ENCODE measurements around the gene ECHDC1.

Gene ECHDC1

DNA sequence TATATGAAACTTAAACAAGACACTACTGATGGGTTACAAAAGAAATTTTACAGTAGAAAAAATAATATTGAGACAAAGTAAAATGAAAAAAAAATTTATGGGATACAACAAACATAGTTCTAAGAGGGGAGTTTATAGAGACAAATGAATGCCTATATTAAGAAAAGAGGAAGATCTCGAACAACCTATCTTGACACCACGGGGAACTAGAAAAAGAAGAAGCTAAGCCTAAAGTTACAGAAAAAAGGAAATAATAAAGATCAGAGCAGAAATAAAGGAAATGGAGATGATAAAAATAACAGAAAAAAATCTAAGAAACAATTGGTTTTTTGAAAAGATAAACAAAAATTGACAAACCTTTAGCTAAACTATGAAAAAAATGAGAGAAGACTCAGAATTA, 9.1 kb upstream of the ECHDC1 start:
- no peak for DNase-seq (ENCODE audit: low read depth)
- TF ChIP-seq, protein P1, sequence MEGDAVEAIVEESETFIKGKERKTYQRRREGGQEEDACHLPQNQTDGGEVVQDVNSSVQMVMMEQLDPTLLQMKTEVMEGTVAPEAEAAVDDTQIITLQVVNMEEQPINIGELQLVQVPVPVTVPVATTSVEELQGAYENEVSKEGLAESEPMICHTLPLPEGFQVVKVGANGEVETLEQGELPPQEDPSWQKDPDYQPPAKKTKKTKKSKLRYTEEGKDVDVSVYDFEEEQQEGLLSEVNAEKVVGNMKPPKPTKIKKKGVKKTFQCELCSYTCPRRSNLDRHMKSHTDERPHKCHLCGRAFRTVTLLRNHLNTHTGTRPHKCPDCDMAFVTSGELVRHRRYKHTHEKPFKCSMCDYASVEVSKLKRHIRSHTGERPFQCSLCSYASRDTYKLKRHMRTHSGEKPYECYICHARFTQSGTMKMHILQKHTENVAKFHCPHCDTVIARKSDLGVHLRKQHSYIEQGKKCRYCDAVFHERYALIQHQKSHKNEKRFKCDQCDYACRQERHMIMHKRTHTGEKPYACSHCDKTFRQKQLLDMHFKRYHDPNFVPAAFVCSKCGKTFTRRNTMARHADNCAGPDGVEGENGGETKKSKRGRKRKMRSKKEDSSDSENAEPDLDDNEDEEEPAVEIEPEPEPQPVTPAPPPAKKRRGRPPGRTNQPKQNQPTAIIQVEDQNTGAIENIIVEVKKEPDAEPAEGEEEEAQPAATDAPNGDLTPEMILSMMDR (conservative IDR thresholded peaks at IDR 0.05; ENCODE audit: low read length) = no peak
- no peak overlapping the region for H3K4me3 ChIP-seq (ENCODE audit: low read length)

DNA sequence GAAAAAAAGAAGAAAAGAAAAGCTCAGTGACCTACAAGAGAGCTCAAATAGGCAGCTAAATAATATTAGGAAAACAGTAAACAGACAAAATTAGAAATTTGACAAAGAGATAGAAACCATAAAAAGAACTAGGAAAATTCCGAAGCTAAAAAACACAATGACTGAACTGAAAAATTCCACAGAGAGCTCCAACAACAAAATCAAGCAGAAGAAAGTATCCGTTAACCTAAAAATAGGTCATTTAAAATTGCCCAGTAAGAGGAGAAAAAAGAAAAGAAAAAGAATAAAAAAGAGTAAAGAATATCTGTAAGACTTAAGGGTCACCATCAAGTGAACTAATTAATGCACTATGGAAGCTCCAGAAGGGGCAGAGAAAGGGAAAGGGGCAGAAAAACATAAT, 6.6 kb upstream of the ECHDC1 start:
- TF ChIP-seq, protein P1 (conservative IDR thresholded peaks at IDR 0.05; ENCODE audit: low read length) = no peak
- no peak for DNase-seq (ENCODE audit: low read depth)
- no peak overlapping the region for H3K4me3 ChIP-seq (ENCODE audit: low read length)

DNA sequence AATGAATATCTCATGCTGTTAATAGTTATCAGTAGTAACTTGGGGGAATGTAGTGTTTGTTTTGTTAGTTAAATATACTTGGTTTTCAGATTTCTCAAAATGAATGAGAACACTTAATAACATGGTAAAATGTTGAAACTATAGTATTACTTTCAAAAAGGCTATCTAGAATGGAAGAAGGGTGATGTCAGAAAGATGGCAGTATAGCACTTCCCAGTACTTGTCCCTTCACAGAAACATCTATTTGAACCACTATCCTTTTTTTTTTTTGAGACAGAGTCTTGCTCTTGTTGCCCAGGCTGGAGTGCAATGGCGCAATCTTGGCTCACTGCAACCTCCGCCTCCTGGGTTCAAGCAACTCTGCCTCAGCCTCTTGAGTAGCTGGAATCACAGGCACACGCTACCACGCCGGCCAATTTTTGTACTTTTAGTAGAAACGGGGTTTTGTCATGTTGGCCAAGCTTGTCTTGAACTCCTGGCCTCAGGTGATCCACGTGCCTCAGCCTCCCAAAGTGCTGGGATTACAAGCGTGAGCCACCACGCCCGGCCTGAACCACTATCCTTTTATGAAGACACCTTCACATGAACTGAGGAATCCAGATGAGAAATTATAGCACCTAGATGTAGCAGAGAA, 4.7 kb upstream of the ECHDC1 start:
- no peak overlapping the region for H3K4me3 ChIP-seq (ENCODE audit: low read length)
- no peak for DNase-seq (ENCODE audit: low read depth)
- TF ChIP-seq, protein P1 (conservative IDR thresholded peaks at IDR 0.05; ENCODE audit: low read length) = no peak

DNA sequence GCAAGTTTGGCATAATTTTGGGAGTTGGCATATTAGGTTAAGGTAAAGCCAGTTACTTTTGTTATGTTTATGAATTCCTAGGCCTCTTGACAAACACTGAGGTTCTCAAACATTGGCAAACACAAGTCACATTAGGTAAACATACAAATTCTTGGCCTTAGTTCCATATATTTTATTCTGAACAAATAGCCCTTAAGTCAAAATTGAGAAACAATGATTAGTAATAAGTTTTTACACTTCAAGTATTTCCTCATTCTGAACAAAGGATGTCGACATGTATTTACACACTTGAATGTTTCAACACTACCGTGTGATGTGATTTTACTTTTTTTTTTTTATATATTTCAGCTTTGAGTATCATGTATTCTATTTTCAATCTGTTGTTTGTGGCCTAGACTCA, 3.8 kb upstream of the ECHDC1 start:
- peak; percentile 70 for DNase-seq (ENCODE audit: low read depth)
- TF ChIP-seq, protein P1 (conservative IDR thresholded peaks at IDR 0.05; ENCODE audit: low read length) = no peak
- H3K4me3 ChIP-seq (ENCODE audit: low read length) = no peak overlapping the region

DNA sequence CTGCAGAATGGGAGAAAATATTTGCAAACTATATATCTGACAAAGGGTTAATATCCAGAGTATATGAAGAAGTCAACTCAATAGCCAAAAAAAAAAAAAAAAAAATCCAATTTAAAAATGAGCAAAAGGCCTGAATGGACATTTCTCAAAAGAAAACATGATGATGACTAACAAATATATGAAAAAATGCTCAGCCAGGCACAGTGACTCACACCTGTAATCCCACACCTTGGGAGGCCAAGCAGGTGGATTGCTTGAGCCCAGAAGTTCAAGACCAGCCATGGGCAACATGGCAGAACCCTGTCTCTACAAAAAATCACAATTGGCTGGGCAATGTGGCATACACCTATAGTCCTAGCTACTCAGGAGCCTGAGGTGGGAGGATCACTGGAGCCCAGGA, 2.1 kb upstream of the ECHDC1 start:
- no peak for DNase-seq (ENCODE audit: low read depth)
- TF ChIP-seq, protein P1 (conservative IDR thresholded peaks at IDR 0.05; ENCODE audit: low read length) = no peak
- no peak overlapping the region for H3K4me3 ChIP-seq (ENCODE audit: low read length)

DNA sequence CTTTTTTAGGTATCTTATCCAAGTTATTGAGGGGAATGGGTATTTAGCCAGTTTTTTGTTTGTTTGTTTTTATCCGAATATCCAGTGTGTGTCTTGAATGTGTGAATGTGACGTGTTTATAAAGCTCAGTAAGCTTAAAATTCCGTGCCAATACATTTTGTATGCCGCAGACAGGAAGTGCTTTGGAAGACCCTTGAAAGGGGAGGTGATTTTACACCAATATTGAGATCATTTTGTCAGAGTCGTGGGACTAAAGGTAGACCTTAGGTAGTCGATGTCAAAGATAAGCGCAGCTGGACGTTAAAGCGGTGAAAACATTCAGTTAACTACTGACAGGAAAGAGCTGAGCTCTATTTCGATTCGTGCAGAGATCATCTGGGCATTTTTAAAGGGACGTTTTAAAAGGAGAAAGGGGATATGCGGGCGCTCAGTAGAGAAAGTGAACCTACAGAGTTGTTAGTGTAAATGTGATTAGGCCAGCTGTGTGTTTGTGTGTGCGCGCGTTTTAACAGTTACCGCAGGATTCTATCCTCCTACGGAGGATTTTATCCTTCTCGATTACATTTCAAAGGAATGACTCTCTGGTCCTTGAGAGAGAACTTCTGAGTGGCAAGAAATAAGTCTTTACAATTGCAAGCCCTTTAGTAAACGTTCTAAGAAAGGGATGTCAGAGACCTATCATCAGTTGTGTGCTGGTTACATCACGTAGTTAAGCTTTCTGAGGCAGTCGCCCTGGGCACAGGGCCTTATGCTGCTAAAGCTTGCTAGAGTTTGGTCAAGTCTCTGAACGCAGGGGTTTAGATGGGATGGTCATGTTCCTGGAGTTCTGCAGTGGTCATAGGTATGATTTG, 625 bp upstream of the ECHDC1 start:
- TF ChIP-seq, protein P1 (conservative IDR thresholded peaks at IDR 0.05; ENCODE audit: low read length) = no peak
- peak overlapping the region; percentile 94 for H3K4me3 ChIP-seq (ENCODE audit: low read length)
- DNase-seq (ENCODE audit: low read depth) = peak; percentile 53

All from AG10803 (cell line).